ENCODE measurements around the gene MYO9A.

DNA sequence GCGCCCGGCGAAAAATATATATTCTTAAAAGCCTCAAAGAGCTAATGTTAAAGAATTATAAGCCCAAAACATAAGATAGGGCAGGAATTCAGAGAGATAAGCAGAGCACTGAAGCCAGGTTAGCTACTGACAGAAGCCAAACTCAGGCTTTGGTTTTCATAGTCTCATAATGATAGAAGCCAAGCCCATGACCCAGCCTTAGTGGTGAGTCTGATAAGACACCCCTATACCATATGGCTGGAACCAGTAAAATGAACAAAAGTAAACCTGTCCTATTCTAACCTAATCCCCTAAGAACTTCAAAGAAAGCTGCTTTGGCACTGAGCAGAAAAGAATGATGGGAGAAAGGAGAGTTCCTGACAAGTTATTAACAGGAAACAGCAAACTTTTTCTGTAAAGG, 25.9 kb downstream of the MYO9A start:
- TF ChIP-seq POLR2A (IDR thresholded peaks at IDR 0.05; ENCODE audit: extremely low read depth, insufficient read length) (no peak), MYC (IDR thresholded peaks at IDR 0.05; ENCODE audit: low read depth, low read length) (no peak)
- TF ChIP-seq, protein P1, sequence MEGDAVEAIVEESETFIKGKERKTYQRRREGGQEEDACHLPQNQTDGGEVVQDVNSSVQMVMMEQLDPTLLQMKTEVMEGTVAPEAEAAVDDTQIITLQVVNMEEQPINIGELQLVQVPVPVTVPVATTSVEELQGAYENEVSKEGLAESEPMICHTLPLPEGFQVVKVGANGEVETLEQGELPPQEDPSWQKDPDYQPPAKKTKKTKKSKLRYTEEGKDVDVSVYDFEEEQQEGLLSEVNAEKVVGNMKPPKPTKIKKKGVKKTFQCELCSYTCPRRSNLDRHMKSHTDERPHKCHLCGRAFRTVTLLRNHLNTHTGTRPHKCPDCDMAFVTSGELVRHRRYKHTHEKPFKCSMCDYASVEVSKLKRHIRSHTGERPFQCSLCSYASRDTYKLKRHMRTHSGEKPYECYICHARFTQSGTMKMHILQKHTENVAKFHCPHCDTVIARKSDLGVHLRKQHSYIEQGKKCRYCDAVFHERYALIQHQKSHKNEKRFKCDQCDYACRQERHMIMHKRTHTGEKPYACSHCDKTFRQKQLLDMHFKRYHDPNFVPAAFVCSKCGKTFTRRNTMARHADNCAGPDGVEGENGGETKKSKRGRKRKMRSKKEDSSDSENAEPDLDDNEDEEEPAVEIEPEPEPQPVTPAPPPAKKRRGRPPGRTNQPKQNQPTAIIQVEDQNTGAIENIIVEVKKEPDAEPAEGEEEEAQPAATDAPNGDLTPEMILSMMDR (IDR thresholded peaks at IDR 0.05; ENCODE audit: low read depth, low read length) = no peak
